A549 (cell line): ENCODE data around the gene MDM1.

ENCODE experiments used
- ATOH8 ChIP-seq: fragments of 250-450 bp; sonication (Bioruptor Pico); IDR thresholded peaks from 2 replicates; pipeline ENCODE4 v1.5.0; 2020; ENCODE audit warnings: low read depth, mild to moderate bottlenecking, moderate library complexity
- CEBPB ChIP-seq, 2 experiments: fragments of >200 bp in 1 of 2; sonication (Bioruptor Twin) in 1 of 2; formaldehyde crosslinking in 1 of 2; IDR thresholded peaks; 2 replicates each; pipeline ENCODE4 v1.6.1; 2012 to 2016
- CHD2 ChIP-seq: fragments of 150-350 bp; IDR thresholded peaks from 2 replicates; pipeline ENCODE4 v1.6.1; 2014; ENCODE audit warnings: low read length; ENCODE audit not compliant: partially characterized antibody
- EP300 ChIP-seq, 2 experiments: fragments of >200 bp; sonication (Bioruptor Twin); formaldehyde crosslinking; IDR thresholded peaks; 2 replicates in 1 of 2; 3 replicates in 1 of 2; pipeline ENCODE4 v1.6.1; 2016 to 2017
- FOSL2 ChIP-seq, 2 experiments: fragments of 450-650 bp in 1 of 2; fragments of >200 bp in 1 of 2; sonication (Bioruptor Twin) in 1 of 2; formaldehyde crosslinking; IDR thresholded peaks; 2 replicates each; pipeline versions ENCODE4 v1.5.0 to v1.6.1; 2016 to 2020; ENCODE audit warnings: mild to moderate bottlenecking in 1 of 2, moderate library complexity in 1 of 2
- HMGXB4 ChIP-seq: fragments of 250-450 bp; sonication (Bioruptor Pico); IDR thresholded peaks from 2 replicates; pipeline ENCODE4 v1.5.0; 2021; ENCODE audit warnings: mild to moderate bottlenecking, moderate library complexity, borderline replicate concordance
- PBX3 ChIP-seq: IDR thresholded peaks from 2 replicates; pipeline ENCODE4 v1.6.1; 2012
- PHF8 ChIP-seq: fragments of 200-600 bp; sonication (generic); IDR thresholded peaks from 2 replicates; pipeline ENCODE4 v1.6.1; 2016; ENCODE audit warnings: low read depth, mild to moderate bottlenecking, antibody characterized with exemption, moderate library complexity, borderline replicate concordance
- POLR2A ChIP-seq: IDR thresholded peaks from 2 replicates; pipeline ENCODE4 v1.6.1; 2012; ENCODE audit warnings: mild to moderate bottlenecking, low read length
- RAD21 ChIP-seq, 2 experiments: fragments of >200 bp in 1 of 2; sonication (Bioruptor Twin) in 1 of 2; formaldehyde crosslinking in 1 of 2; IDR thresholded peaks in 1 of 2; conservative IDR thresholded peaks in 1 of 2; 2 replicates in 1 of 2; 3 replicates in 1 of 2; pipeline ENCODE4 v1.6.1; 2012 to 2018; ENCODE audit warnings: inconsistent platforms in 1 of 2
- RCOR1 ChIP-seq: fragments of 150-350 bp; IDR thresholded peaks from 2 replicates; pipeline ENCODE4 v1.6.1; 2014; ENCODE audit warnings: antibody characterized with exemption, low read length, low read depth
- TF ChIP-seq, protein P1 (sequence below): fragments of >200 bp; sonication (Bioruptor Twin); formaldehyde crosslinking; IDR thresholded peaks from 3 replicates; pipeline ENCODE4 v1.5.1; 2016
- TF ChIP-seq, protein P2 (sequence below): fragments of 200-600 bp; sonication (generic); IDR thresholded peaks from 2 replicates; pipeline ENCODE4 v1.6.1; 2016; ENCODE audit warnings: antibody characterized with exemption, mild to moderate bottlenecking, moderate library complexity
- TF ChIP-seq, protein P3 (sequence below): fragments of >200 bp; sonication (Bioruptor Twin); formaldehyde crosslinking; IDR thresholded peaks from 3 replicates; pipeline ENCODE4 v1.6.1; 2016

DNA sequence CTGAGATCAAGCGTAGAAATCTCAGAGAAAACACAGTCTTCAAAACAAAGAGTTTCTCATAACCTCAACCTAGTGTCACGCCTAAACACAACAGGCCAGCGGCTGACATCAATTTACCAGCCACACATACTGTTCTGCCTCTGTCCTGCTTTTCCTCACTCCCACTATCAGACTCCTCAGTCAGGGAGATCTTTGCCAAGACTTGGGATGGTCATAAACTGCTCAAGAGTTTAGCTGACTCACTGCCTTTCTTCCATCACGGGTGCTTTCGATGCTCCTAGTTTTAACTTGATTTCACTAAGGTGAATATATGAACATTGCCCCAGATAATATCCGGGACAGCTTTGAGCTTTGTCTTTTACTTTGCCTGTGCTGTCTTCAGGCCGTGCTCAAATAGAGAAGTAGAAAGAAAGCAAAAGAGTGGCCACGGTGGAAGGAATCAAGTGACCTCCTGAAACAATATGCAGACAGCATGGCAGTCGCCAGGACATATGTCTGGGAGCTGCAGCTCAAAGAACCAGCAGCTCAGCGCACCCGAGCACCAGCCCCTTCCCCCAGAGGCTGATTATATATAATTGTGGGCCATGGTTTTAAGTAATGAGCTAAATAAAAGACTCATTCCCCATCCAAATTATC lies 12.1 kb downstream of the MDM1 start:
- TF ChIP-seq, protein P1, sequence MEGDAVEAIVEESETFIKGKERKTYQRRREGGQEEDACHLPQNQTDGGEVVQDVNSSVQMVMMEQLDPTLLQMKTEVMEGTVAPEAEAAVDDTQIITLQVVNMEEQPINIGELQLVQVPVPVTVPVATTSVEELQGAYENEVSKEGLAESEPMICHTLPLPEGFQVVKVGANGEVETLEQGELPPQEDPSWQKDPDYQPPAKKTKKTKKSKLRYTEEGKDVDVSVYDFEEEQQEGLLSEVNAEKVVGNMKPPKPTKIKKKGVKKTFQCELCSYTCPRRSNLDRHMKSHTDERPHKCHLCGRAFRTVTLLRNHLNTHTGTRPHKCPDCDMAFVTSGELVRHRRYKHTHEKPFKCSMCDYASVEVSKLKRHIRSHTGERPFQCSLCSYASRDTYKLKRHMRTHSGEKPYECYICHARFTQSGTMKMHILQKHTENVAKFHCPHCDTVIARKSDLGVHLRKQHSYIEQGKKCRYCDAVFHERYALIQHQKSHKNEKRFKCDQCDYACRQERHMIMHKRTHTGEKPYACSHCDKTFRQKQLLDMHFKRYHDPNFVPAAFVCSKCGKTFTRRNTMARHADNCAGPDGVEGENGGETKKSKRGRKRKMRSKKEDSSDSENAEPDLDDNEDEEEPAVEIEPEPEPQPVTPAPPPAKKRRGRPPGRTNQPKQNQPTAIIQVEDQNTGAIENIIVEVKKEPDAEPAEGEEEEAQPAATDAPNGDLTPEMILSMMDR: no peak
- no peak for TF ChIP-seq POLR2A
- no peak for TF ChIP-seq CHD2
- no peak for TF ChIP-seq RAD21 (conservative IDR thresholded peaks at IDR 0.05 in 1 of 2, IDR thresholded peaks at IDR 0.05 in 1 of 2)
- TF ChIP-seq, protein P2, sequence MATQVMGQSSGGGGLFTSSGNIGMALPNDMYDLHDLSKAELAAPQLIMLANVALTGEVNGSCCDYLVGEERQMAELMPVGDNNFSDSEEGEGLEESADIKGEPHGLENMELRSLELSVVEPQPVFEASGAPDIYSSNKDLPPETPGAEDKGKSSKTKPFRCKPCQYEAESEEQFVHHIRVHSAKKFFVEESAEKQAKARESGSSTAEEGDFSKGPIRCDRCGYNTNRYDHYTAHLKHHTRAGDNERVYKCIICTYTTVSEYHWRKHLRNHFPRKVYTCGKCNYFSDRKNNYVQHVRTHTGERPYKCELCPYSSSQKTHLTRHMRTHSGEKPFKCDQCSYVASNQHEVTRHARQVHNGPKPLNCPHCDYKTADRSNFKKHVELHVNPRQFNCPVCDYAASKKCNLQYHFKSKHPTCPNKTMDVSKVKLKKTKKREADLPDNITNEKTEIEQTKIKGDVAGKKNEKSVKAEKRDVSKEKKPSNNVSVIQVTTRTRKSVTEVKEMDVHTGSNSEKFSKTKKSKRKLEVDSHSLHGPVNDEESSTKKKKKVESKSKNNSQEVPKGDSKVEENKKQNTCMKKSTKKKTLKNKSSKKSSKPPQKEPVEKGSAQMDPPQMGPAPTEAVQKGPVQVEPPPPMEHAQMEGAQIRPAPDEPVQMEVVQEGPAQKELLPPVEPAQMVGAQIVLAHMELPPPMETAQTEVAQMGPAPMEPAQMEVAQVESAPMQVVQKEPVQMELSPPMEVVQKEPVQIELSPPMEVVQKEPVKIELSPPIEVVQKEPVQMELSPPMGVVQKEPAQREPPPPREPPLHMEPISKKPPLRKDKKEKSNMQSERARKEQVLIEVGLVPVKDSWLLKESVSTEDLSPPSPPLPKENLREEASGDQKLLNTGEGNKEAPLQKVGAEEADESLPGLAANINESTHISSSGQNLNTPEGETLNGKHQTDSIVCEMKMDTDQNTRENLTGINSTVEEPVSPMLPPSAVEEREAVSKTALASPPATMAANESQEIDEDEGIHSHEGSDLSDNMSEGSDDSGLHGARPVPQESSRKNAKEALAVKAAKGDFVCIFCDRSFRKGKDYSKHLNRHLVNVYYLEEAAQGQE: no peak
- TF ChIP-seq PBX3: no peak
- no peak for TF ChIP-seq FOSL2 (IDR thresholded peaks at IDR 0.05)
- TF ChIP-seq FOSL2 (CRISPR knock-in tag; IDR thresholded peaks at IDR 0.05): no peak
- no peak for TF ChIP-seq HMGXB4 (CRISPR knock-in tag)
- no peak for TF ChIP-seq ATOH8 (CRISPR knock-in tag)
- TF ChIP-seq RCOR1: no peak
- TF ChIP-seq, protein P3, sequence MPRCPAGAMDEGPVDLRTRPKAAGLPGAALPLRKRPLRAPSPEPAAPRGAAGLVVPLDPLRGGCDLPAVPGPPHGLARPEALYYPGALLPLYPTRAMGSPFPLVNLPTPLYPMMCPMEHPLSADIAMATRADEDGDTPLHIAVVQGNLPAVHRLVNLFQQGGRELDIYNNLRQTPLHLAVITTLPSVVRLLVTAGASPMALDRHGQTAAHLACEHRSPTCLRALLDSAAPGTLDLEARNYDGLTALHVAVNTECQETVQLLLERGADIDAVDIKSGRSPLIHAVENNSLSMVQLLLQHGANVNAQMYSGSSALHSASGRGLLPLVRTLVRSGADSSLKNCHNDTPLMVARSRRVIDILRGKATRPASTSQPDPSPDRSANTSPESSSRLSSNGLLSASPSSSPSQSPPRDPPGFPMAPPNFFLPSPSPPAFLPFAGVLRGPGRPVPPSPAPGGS: no peak
- no peak for TF ChIP-seq EP300 (IDR thresholded peaks at IDR 0.05)
- TF ChIP-seq CEBPB (IDR thresholded peaks at IDR 0.05): no peak
- no peak for TF ChIP-seq PHF8
